HepG2 (cell line): ENCODE measurements around the gene FAHD1. TPM values are rescaled to one million over a fixed set of nuclear protein-coding genes. Genes with fewer than 3 reads are reported as not detected.

Source experiments
- ATAC-seq: fragments of 200-7000 bp; cut with Tn5 transposase; 3 replicates; pipeline ENCODE4 v1.9.1; 2020; ENCODE audit warnings: mild to moderate bottlenecking, moderate library complexity
- BruUV-seq: library from RNA; stranded (reverse); fragments of 400-500 nt; replicated peaks from 2 replicates; lab custom pipeline; 2021; lab: Mats Ljungman, UMichigan
- CTCF ChIA-PET: fragments of 300-600 bp; formaldehyde crosslinking; extraction: SDS; loops from one replicate; lab custom pipeline; 2021; ENCODE audit warnings: low total read pairs, inconsistent platforms, low intra/inter-chr PET ratio; lab: Yijun Ruan, JAX
- POLR2A ChIA-PET: fragments of 350-600 bp; sonication (Branson Sonifier 250); formaldehyde crosslinking; loops from one replicate; lab custom pipeline; 2020; ENCODE audit warnings: antibody characterized with exemption, inconsistent platforms; lab: Yijun Ruan, JAX
- DNase-seq: peaks from one replicate; pipeline ENCODE4 v3.0.0-alpha.2; 2015; ENCODE audit warnings: low spot score
- FAIRE-seq: peaks from 3 replicates; lab custom pipeline; 2011; peaks lifted over from hg19 to GRCh38; lab: Jason Lieb, UNC
- H2AFZ ChIP-seq: one replicate; pipeline ENCODE4 v1.6.1; 2011; ENCODE audit warnings: low read length, inconsistent platforms
- H3K27ac ChIP-seq: fragments of 300-600 bp; 3 replicates; pipeline ENCODE4 v1.8.0; 2011; ENCODE audit warnings: mixed run types, mild to moderate bottlenecking, mixed read lengths, low read length, inconsistent platforms; ENCODE audit not compliant: insufficient read depth; ENCODE audit errors: extremely low read length
- H3K27me3 ChIP-seq, 2 experiments: fragments of 200-600 bp in 1 of 2; 2 replicates in 1 of 2; 3 replicates in 1 of 2; pipeline versions ENCODE4 v1.6.0 to v1.8.0; 2011; ENCODE audit warnings: low read length in 2 of 2, mild to moderate bottlenecking in 2 of 2, moderate library complexity in 2 of 2, inconsistent platforms in 1 of 2; ENCODE audit not compliant: insufficient read depth in 2 of 2, control insufficient read depth in 1 of 2
- H3K36me3 ChIP-seq, 2 experiments: fragments of 200-600 bp in 1 of 2; replicated peaks in 1 of 2; 2 replicates in 1 of 2; 3 replicates in 1 of 2; pipeline versions ENCODE4 v1.5.1 to v1.8.0; 2011; ENCODE audit warnings: low read length in 2 of 2, inconsistent platforms in 1 of 2; ENCODE audit not compliant: insufficient read depth in 2 of 2, control insufficient read depth in 1 of 2
- H3K4me1 ChIP-seq: 2 replicates; pipeline ENCODE4 v1.5.1; 2012; ENCODE audit warnings: low read length, inconsistent platforms; ENCODE audit not compliant: insufficient read depth
- H3K4me2 ChIP-seq: 2 replicates; pipeline ENCODE4 v1.6.0; 2011; ENCODE audit warnings: low read depth, low read length, inconsistent platforms
- H3K4me3 ChIP-seq, 3 experiments: fragments of 200-600 bp in 1 of 3; sonication (generic), shearing (Covaris generic) in 1 of 3; replicated peaks in 1 of 3; 2 replicates each; pipeline ENCODE4 v1.5.1; 2011 to 2016; ENCODE audit warnings: low read length in 3 of 3, inconsistent platforms in 2 of 3, low read depth in 2 of 3, mild to moderate bottlenecking in 2 of 3, control low read depth in 1 of 3, mixed read lengths in 1 of 3; ENCODE audit not compliant: insufficient read depth in 1 of 3
- H3K79me2 ChIP-seq: one replicate; pipeline ENCODE4 v1.6.1; 2011; ENCODE audit warnings: low read length, inconsistent platforms; ENCODE audit not compliant: insufficient read depth
- H3K9ac ChIP-seq: 2 replicates; pipeline ENCODE4 v1.6.0; 2011; ENCODE audit warnings: mild to moderate bottlenecking, low read depth, low read length, inconsistent platforms; ENCODE audit not compliant: insufficient read depth
- H3K9me3 ChIP-seq: 2 replicates; pipeline ENCODE4 v1.5.1; 2012; ENCODE audit warnings: mild to moderate bottlenecking, low read length
- H4K20me1 ChIP-seq: 2 replicates; pipeline ENCODE4 v1.6.0; 2011; ENCODE audit warnings: inconsistent platforms, mild to moderate bottlenecking, low read length, moderate library complexity; ENCODE audit not compliant: insufficient read depth
- AHDC1 ChIP-seq: sonication (generic); formaldehyde crosslinking; IDR thresholded peaks from 2 replicates; pipeline ENCODE4 v1.5.1; 2020; ENCODE audit warnings: mild to moderate bottlenecking, missing genetic modification reagents, borderline replicate concordance
- ARID3A ChIP-seq: IDR thresholded peaks from 2 replicates; pipeline ENCODE4 v1.6.1; 2012; ENCODE audit warnings: low read depth, low read length, improper control_type of control experiment
- NFE2L1 ChIP-seq: sonication (generic); formaldehyde crosslinking; IDR thresholded peaks from 2 replicates; pipeline ENCODE4 v1.4.0; 2020; ENCODE audit warnings: missing genetic modification reagents, mild to moderate bottlenecking, borderline replicate concordance
- PRDM15 ChIP-seq: sonication (generic); formaldehyde crosslinking; IDR thresholded peaks from 2 replicates; pipeline ENCODE4 v1.4.0; 2020; ENCODE audit warnings: missing genetic modification reagents
- PRMT3 ChIP-seq: sonication (generic); formaldehyde crosslinking; IDR thresholded peaks from 2 replicates; pipeline ENCODE4 v1.8.1; 2022; ENCODE audit warnings: low read depth, mild to moderate bottlenecking, moderate library complexity, missing genetic modification reagents, borderline replicate concordance
- ZBTB43 ChIP-seq: sonication (generic); formaldehyde crosslinking; conservative IDR thresholded peaks from 2 replicates; pipeline ENCODE4 v1.4.0; 2020; ENCODE audit warnings: missing genetic modification reagents
- WGBS: methylation state at CpG from one replicate; pipeline ENCODE4 v1.1.6; 2017; ENCODE audit warnings: low lambda C conversion rate; 5-methylcytosine and 5-hydroxymethylcytosine counted together
- in situ Hi-C: cut with HindIII; loops from 2 replicates; pipeline ENCODE4 v1.10.0; 2017; ENCODE audit warnings: low pct_unique_long_range_greater_than_20kb; ENCODE audit not compliant: extremely low pct_ligation_motif_present
- intact Hi-C: fragments of 100-400 bp; cut with micrococcal nuclease; formaldehyde crosslinking; loops from one replicate; pipeline ENCODE4 v1.10.0; 2022; ENCODE audit not compliant: unreplicated experiment
- polyA plus RNA-seq, 8 experiments: library from polyadenylated mRNA; depleted of rRNA in 3 of 8; stranded (reverse) in 7 of 8; unstranded in 1 of 8; fragments of >200 nt; fragmentation: Illumina TruSeq in 4 of 8; extraction: Trizol in 4 of 8; gene quantifications; 2 replicates each; pipeline versions ENCODE4 v1.2.1 to v1.2.3, GENCODE V29; 2011 to 2016; ENCODE audit warnings: low read depth in 4 of 8, missing spikeins in 1 of 8, mixed read lengths in 1 of 8; ENCODE audit not compliant: insufficient read depth in 1 of 8
- total RNA-seq, 5 experiments: library from RNA; depleted of rRNA; stranded (reverse); fragments of >200 nt; fragmentation: Illumina TruSeq; extraction: Trizol; gene quantifications; 2 replicates each; pipeline ENCODE4 v1.2.3, GENCODE V29; 2016; ENCODE audit warnings: low read depth in 1 of 5

Gene FAHD1
- total and polyA plus RNA-seq, 2 of the 13 experiments (the other 11 are each of a cell fraction or from before 2014, with no cell fraction given) = 39.0 to 45.3 TPM

- H3K79me2 ChIP-seq = no peaks in the 10 kb centered on the region
- no peak for TF ChIP-seq ARID3A
- no peak for TF ChIP-seq PRMT3 (CRISPR knock-in tag)
- no peak for TF ChIP-seq AHDC1 (CRISPR knock-in tag)
- TF ChIP-seq ZBTB43 (CRISPR knock-in tag) = no peak
- no peak for TF ChIP-seq NFE2L1 (CRISPR knock-in tag)
- TF ChIP-seq PRDM15 (CRISPR knock-in tag) = no peak
- H3K4me3 ChIP-seq = no peak overlapping the region
- POLR2A ChIA-PET = interaction anchor here (0.9 kb wide), 1 partner anchor 88 kb away, joined by 3 read pairs; the partner anchor contains the start of gene RPS2
- ATAC-seq = no peak
- no peak overlapping the region for H3K4me2 ChIP-seq
- H2AFZ ChIP-seq = no peak overlapping the region
- intact Hi-C loops = no loop called here
- no peaks in the 10 kb centered on the region for H3K9me3 ChIP-seq
- in situ Hi-C loops = no loop called here
- H3K4me1 ChIP-seq = peaks cover 26% of the 10 kb centered on the region
- WGBS = 67% methylated on average over 7 of the region's 7 CpGs
- no peak overlapping the region for H3K9ac ChIP-seq
- no peak overlapping the region for H3K27ac ChIP-seq
- CTCF ChIA-PET = no interaction called here
- FAIRE-seq = no peak
- no peaks in the 10 kb centered on the region for H4K20me1 ChIP-seq
- H3K27me3 ChIP-seq = peaks cover 1 to 7% of the 10 kb centered on the region in 2 experiments; a peak in 4 of 5 replicates
- BruUV-seq = no TSS peak
- DNase-seq = no peak
- H3K36me3 ChIP-seq = no peaks in the 10 kb centered on the region
Measured at GRCh38 chr16:1876468-1876867, 49.5 kb downstream of the FAHD1 start.
